Measurements from ENCODE around the gene PLA2G2A. TPM values are rescaled to one million over a fixed set of nuclear protein-coding genes. Genes with fewer than 3 reads are reported as not detected.

Gene PLA2G2A
- total and polyA plus RNA-seq, 2 donors (not counting 1 experiment from before 2014, with no cell fraction given), result not detected

GRCh38 chr1:19963636-19964035 lies 15.8 kb downstream of the PLA2G2A start:
- ATAC-seq (ENCODE audit: low read depth), result no peak
- CTCF ChIA-PET, result no interaction called here

GRCh38 chr1:19960591-19960990 lies 18.8 kb downstream of the PLA2G2A start:
- intact Hi-C loops (cut with micrococcal nuclease), result no loop called here
- peak; percentile 10 for DNase-seq
- H3K27ac Mint-ChIP-seq, result no peak overlapping the region
- H3K27me3 Mint-ChIP-seq, result peaks cover 42% of the 10 kb centered on the region
- Histone ChIP-seq H3K4me3 (ENCODE audit: control extremely low read depth in 1 of 5, extremely low read depth in 1 of 5, insufficient read depth in 1 of 5, low read depth in 2 of 5, low read length in 4 of 5) (no peak overlapping the region), H3K79me2 (ENCODE audit: control insufficient read depth, insufficient read depth, low read length) (no peaks in the 10 kb centered on the region), H3K27me3 (replicated peaks in 1 of 4; ENCODE audit: control extremely low read depth in 1 of 4, control insufficient read depth in 3 of 4, insufficient read depth in 4 of 4, low read length in 3 of 4) (peaks cover 0 to 23% (median 4%) of the 10 kb centered on the region in 4 experiments), H3K4me1 (ENCODE audit: control insufficient read depth in 2 of 2, insufficient read depth in 2 of 2, low read length in 2 of 2) (peaks cover 5 to 8% of the 10 kb centered on the region in 2 donors), H4K20me1 (ENCODE audit: control insufficient read depth, insufficient read depth, low read length, poor library complexity, severe bottlenecking) (no peaks in the 10 kb centered on the region), H3K27ac (ENCODE audit: low read length in 2 of 2) (no peak overlapping the region), H3K9ac (ENCODE audit: low read length) (no peak overlapping the region), H3K4me2 (replicated peaks; ENCODE audit: low read depth, low read length, poor library complexity, severe bottlenecking) (peak overlapping the region; percentile 8), H2AFZ (ENCODE audit: insufficient read depth, low read depth, low read length, poor library complexity, severe bottlenecking) (no peak overlapping the region), H3K9me3 (ENCODE audit: control extremely low read depth in 1 of 3, control insufficient read depth in 2 of 3, insufficient read depth in 1 of 3, low read length in 2 of 3) (peaks cover 0 to 14% (median 2%) of the 10 kb centered on the region in 3 donors), H3K36me3 (replicated peaks in 1 of 2; ENCODE audit: control extremely low read depth in 1 of 2, control insufficient read depth in 1 of 2, extremely low read depth in 1 of 2, insufficient read depth in 2 of 2, low read length in 1 of 2) (no peaks in the 10 kb centered on the region)
- peaks cover 6% of the 10 kb centered on the region for H3K4me1 Mint-ChIP-seq
- H3K9me3 Mint-ChIP-seq (ENCODE audit: insufficient read depth), result peaks cover 5% of the 10 kb centered on the region
- H3K4me3 Mint-ChIP-seq, result no peak overlapping the region
- WGBS (ENCODE audit: insufficient coverage), result 16% methylated on average over 3 of the region's 5 CpGs
- ChIA-PET CTCF (no interaction called here), POLR2A (no interaction called here)
- TF ChIP-seq, protein P1, sequence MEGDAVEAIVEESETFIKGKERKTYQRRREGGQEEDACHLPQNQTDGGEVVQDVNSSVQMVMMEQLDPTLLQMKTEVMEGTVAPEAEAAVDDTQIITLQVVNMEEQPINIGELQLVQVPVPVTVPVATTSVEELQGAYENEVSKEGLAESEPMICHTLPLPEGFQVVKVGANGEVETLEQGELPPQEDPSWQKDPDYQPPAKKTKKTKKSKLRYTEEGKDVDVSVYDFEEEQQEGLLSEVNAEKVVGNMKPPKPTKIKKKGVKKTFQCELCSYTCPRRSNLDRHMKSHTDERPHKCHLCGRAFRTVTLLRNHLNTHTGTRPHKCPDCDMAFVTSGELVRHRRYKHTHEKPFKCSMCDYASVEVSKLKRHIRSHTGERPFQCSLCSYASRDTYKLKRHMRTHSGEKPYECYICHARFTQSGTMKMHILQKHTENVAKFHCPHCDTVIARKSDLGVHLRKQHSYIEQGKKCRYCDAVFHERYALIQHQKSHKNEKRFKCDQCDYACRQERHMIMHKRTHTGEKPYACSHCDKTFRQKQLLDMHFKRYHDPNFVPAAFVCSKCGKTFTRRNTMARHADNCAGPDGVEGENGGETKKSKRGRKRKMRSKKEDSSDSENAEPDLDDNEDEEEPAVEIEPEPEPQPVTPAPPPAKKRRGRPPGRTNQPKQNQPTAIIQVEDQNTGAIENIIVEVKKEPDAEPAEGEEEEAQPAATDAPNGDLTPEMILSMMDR (IDR thresholded peaks at IDR 0.05), result no peak
- TF ChIP-seq EZH2 (IDR thresholded peaks at IDR 0.05; ENCODE audit: borderline replicate concordance, insufficient read depth, low read depth, low read length, poor library complexity, severe bottlenecking), result no peak
- ATAC-seq (ENCODE audit: low read depth), result no peak

More at GRCh38 chr1:19963636-19964035, 15.8 kb downstream of the PLA2G2A start:
- peaks cover 0 to 19% (median 8%) of the 10 kb centered on the region in 4 experiments for H3K27me3 ChIP-seq (replicated peaks in 1 of 4; ENCODE audit: control extremely low read depth in 1 of 4, control insufficient read depth in 3 of 4, insufficient read depth in 4 of 4, low read length in 3 of 4)
- H3K9me3 ChIP-seq (ENCODE audit: control extremely low read depth in 1 of 3, control insufficient read depth in 2 of 3, insufficient read depth in 1 of 3, low read length in 2 of 3), result peaks cover 0 to 14% (median 2%) of the 10 kb centered on the region in 3 donors
- POLR2A ChIA-PET, result no interaction called here
- no peaks in the 10 kb centered on the region for H3K36me3 ChIP-seq (replicated peaks in 1 of 2; ENCODE audit: control extremely low read depth in 1 of 2, control insufficient read depth in 1 of 2, extremely low read depth in 1 of 2, insufficient read depth in 2 of 2, low read length in 1 of 2)
- intact Hi-C loops (cut with micrococcal nuclease), result no loop called here
- Mint-ChIP-seq H3K4me1 (peaks cover 6% of the 10 kb centered on the region), H3K27me3 (peaks cover 43% of the 10 kb centered on the region), H3K9me3 (ENCODE audit: insufficient read depth) (peaks cover 5% of the 10 kb centered on the region), H3K27ac (no peak overlapping the region), H3K4me3 (no peak overlapping the region)
- no peaks in the 10 kb centered on the region for H3K79me2 ChIP-seq (ENCODE audit: control insufficient read depth, insufficient read depth, low read length)
- DNase-seq, result no peak
- no peak overlapping the region for H3K4me2 ChIP-seq (replicated peaks; ENCODE audit: low read depth, low read length, poor library complexity, severe bottlenecking)
- H3K9ac ChIP-seq (ENCODE audit: low read length), result no peak overlapping the region
- no peak overlapping the region for H3K27ac ChIP-seq (ENCODE audit: low read length in 2 of 2)
- no peak overlapping the region for H3K4me3 ChIP-seq (ENCODE audit: control extremely low read depth in 1 of 5, extremely low read depth in 1 of 5, insufficient read depth in 1 of 5, low read depth in 2 of 5, low read length in 4 of 5)
- H3K4me1 ChIP-seq (ENCODE audit: control insufficient read depth in 2 of 2, insufficient read depth in 2 of 2, low read length in 2 of 2), result peaks cover 5 to 8% of the 10 kb centered on the region in 2 donors
- H4K20me1 ChIP-seq (ENCODE audit: control insufficient read depth, insufficient read depth, low read length, poor library complexity, severe bottlenecking), result no peaks in the 10 kb centered on the region
- TF ChIP-seq, protein P1 (IDR thresholded peaks at IDR 0.05), result no peak
- TF ChIP-seq EZH2 (IDR thresholded peaks at IDR 0.05; ENCODE audit: borderline replicate concordance, insufficient read depth, low read depth, low read length, poor library complexity, severe bottlenecking), result no peak
- H2AFZ ChIP-seq (ENCODE audit: insufficient read depth, low read depth, low read length, poor library complexity, severe bottlenecking), result no peak overlapping the region
- 93% methylated on average over 2 of the region's 4 CpGs for WGBS (ENCODE audit: insufficient coverage)

All from B cell (primary cell).